Activated CD4-positive, alpha-beta T cell treated with anti-CD3 and anti-CD28 coated beads, Interleukin-2, amount 50 U/mL, for 1 hour (primary cell): ENCODE results near the gene TRIM39.
"Not testable (repeated sequence)": the region's sequence is repeated elsewhere in the genome, so short reads cannot be mapped to it uniquely, and the experiment has no call there.

ENCODE experiments used
- DNase-seq: peaks from one replicate; pipeline ENCODE4 v3.0.0-alpha.2; 2020

The TRIM39 gene

GRCh38 chr6:30369280-30369679, 42.6 kb downstream of the TRIM39 start:
- DNase-seq, result not testable (repeated sequence)

- no peak for DNase-seq
Observed at GRCh38 chr6:30378290-30378937, 51.7 kb downstream of the TRIM39 start.

- no peak for DNase-seq
Observed at GRCh38 chr6:30380464-30380863, 53.7 kb downstream of the TRIM39 start.

GRCh38 chr6:30386166-30386565, 59.4 kb downstream of the TRIM39 start:
- no peak for DNase-seq

DNA sequence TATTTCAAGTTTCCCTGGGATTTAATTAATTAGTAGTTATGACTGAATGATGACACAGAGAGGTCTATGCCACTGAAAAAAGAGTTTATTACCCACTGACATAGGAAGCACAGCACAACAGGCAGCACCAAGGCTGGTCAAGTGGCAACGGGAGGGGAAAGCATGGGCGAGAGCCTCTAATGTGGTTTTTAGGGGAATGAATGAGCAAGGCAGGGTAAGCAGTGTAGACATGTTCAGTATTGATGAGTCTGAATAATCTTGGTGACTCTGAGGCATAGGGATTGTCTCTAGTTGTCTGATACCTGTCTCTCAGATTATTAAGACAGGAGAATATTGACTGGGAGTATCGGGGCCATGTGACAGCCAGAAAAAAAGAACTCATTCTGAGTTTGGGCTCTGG, 64.5 kb downstream of the TRIM39 start:
- DNase-seq, result no peak
